Measurements from ENCODE around the gene TIMM29.

The TIMM29 gene

GRCh38 chr19:10928563-10929401, at the start of gene TIMM29, which contains the start of gene YIPF2:
TSS of gene TIMM29 (plus strand) at chr19:10928811. CDS start at chr19:10928823, 12 bp downstream.
TSS of gene YIPF2 (minus strand) at chr19:10928639. CDS start at chr19:10928410, 229 bp downstream.
- DNase-seq (ENCODE audit: low spot score), result peak; percentile 98
- no peak for TF ChIP-seq CTCF (IDR thresholded peaks at IDR 0.05; ENCODE audit: extremely low read depth, missing control alignments)

GRCh38 chr19:10881403-10882107, 47.1 kb upstream of the TIMM29 start:
- no peak for DNase-seq (ENCODE audit: low spot score)
- TF ChIP-seq CTCF (IDR thresholded peaks at IDR 0.05; ENCODE audit: extremely low read depth, missing control alignments), result no peak

GRCh38 chr19:10882108-10882457, 46.5 kb upstream of the TIMM29 start:
- no peak for TF ChIP-seq CTCF (IDR thresholded peaks at IDR 0.05; ENCODE audit: extremely low read depth, missing control alignments)
- no peak for DNase-seq (ENCODE audit: low spot score)

- DNase-seq (ENCODE audit: low spot score), result no peak
- TF ChIP-seq CTCF (IDR thresholded peaks at IDR 0.05; ENCODE audit: extremely low read depth, missing control alignments), result no peak
Observed at GRCh38 chr19:10884274-10884673, 44.3 kb upstream of the TIMM29 start.

- TF ChIP-seq CTCF (IDR thresholded peaks at IDR 0.05; ENCODE audit: extremely low read depth, missing control alignments), result no peak
- no peak for DNase-seq (ENCODE audit: low spot score)
Observed at GRCh38 chr19:10885201-10886169, 43.1 kb upstream of the TIMM29 start.

- DNase-seq (ENCODE audit: low spot score), result no peak
- no peak for TF ChIP-seq CTCF (IDR thresholded peaks at IDR 0.05; ENCODE audit: extremely low read depth, missing control alignments)
Observed at GRCh38 chr19:10887616-10888367, 40.8 kb upstream of the TIMM29 start.

Measured in GM20000 (cell line).